ENCODE data around the gene GOLT1B. TPM values are rescaled to one million over a fixed set of nuclear protein-coding genes. Genes with fewer than 3 reads are reported as not detected.

The GOLT1B gene
- polyA plus RNA-seq, 1 of the 3 experiments (the other 2 are of a cell fraction), result 7.9 TPM

GRCh38 chr12:21547437-21547836 is 45.8 kb downstream of the GOLT1B start:
- H3K9me2 ChIP-seq, result no peaks in the 10 kb centered on the region
- H3K36me3 ChIP-seq (replicated peaks in 1 of 2; ENCODE audit: control insufficient read depth in 1 of 2, insufficient read depth in 2 of 2, low read length in 1 of 2), result no peaks in the 10 kb centered on the region
- ChIA-PET CTCF (no interaction called here), POLR2A (no interaction called here)
- no peak overlapping the region for H3K27ac ChIP-seq (ENCODE audit: low read depth in 2 of 2, low read length in 1 of 2)
- TF ChIP-seq EP300 (IDR thresholded peaks at IDR 0.05; ENCODE audit: borderline replicate concordance in 1 of 2, low read depth in 1 of 2, low read length in 1 of 2) (no peak), USF1 (IDR thresholded peaks at IDR 0.05; ENCODE audit: borderline replicate concordance, low read depth) (no peak), REST (IDR thresholded peaks at IDR 0.05; ENCODE audit: low read depth, low read length) (no peak), RFX5 (IDR thresholded peaks at IDR 0.05; ENCODE audit: low read length) (no peak), USF2 (IDR thresholded peaks at IDR 0.05; ENCODE audit: borderline replicate concordance, low read depth, low read length) (no peak), RXRA (IDR thresholded peaks at IDR 0.05; ENCODE audit: borderline replicate concordance, low read depth) (no peak), JUND (IDR thresholded peaks at IDR 0.05) (no peak), TAF1 (IDR thresholded peaks at IDR 0.05; ENCODE audit: borderline replicate concordance, low read depth, low read length) (no peak), FOXM1 (IDR thresholded peaks at IDR 0.05; ENCODE audit: low read depth) (no peak), NFIC (IDR thresholded peaks at IDR 0.05; ENCODE audit: borderline replicate concordance) (no peak)
- WGBS (ENCODE audit: low lambda C conversion rate), result 11% methylated on average over 1 of the region's 1 CpG
- no peak overlapping the region for H3K4me3 ChIP-seq (ENCODE audit: low read depth in 2 of 2, low read length in 1 of 2)
- H3F3A ChIP-seq (replicated peaks; ENCODE audit: insufficient read depth), result no peaks in the 10 kb centered on the region
- no peak overlapping the region for H2AFZ ChIP-seq (ENCODE audit: low read depth)
- no peak overlapping the region for H3K9ac ChIP-seq
- peaks cover 8% of the 10 kb centered on the region; the same call in 1 of the 2 replicates for H3K27me3 ChIP-seq (ENCODE audit: insufficient read depth)
- H3K9me3 ChIP-seq, result no peaks in the 10 kb centered on the region
- no peaks in the 10 kb centered on the region for H3K4me1 ChIP-seq (ENCODE audit: control insufficient read depth in 1 of 2, insufficient read depth in 2 of 2, low read depth in 1 of 2, low read length in 1 of 2)
- DNase-seq, result no peak
- no peaks in the 10 kb centered on the region for H4K20me1 ChIP-seq (ENCODE audit: insufficient read depth)
- no peak overlapping the region for H3K4me2 ChIP-seq
- no peaks in the 10 kb centered on the region for H3K79me2 ChIP-seq (ENCODE audit: insufficient read depth)

GRCh38 chr12:21551841-21552465 is 50.4 kb downstream of the GOLT1B start:
- Histone ChIP-seq H3K36me3 (replicated peaks in 1 of 2; ENCODE audit: control insufficient read depth in 1 of 2, insufficient read depth in 2 of 2, low read length in 1 of 2) (no peaks in the 10 kb centered on the region), H4K20me1 (ENCODE audit: insufficient read depth) (no peaks in the 10 kb centered on the region), H3K9me3 (no peaks in the 10 kb centered on the region), H3K9me2 (no peaks in the 10 kb centered on the region), H3K79me2 (ENCODE audit: insufficient read depth) (no peaks in the 10 kb centered on the region), H2AFZ (ENCODE audit: low read depth) (no peak overlapping the region), H3K4me3 (ENCODE audit: low read depth in 2 of 2, low read length in 1 of 2) (no peak overlapping the region), H3K4me1 (ENCODE audit: control insufficient read depth in 1 of 2, insufficient read depth in 2 of 2, low read depth in 1 of 2, low read length in 1 of 2) (no peaks in the 10 kb centered on the region), H3K4me2 (no peak overlapping the region), H3K9ac (no peak overlapping the region), H3F3A (replicated peaks; ENCODE audit: insufficient read depth) (no peaks in the 10 kb centered on the region), H3K27ac (ENCODE audit: low read depth in 2 of 2, low read length in 1 of 2) (no peak overlapping the region), H3K27me3 (ENCODE audit: insufficient read depth) (no peaks in the 10 kb centered on the region; the same call in 1 of the 2 replicates)
- WGBS (ENCODE audit: low lambda C conversion rate), result 26% methylated on average over 4 of the region's 4 CpGs
- no peak for DNase-seq
- ChIA-PET CTCF (interaction anchor here (0.6 kb wide), 1 partner anchor 505 kb away, joined by 3 read pairs; no protein-coding TSS in a partner anchor), POLR2A (no interaction called here)
- TF ChIP-seq RFX5 (IDR thresholded peaks at IDR 0.05; ENCODE audit: low read length) (no peak), USF1 (IDR thresholded peaks at IDR 0.05; ENCODE audit: borderline replicate concordance, low read depth) (no peak), GABPA (IDR thresholded peaks at IDR 0.05; ENCODE audit: low read depth) (no peak), SIN3A (IDR thresholded peaks at IDR 0.05; ENCODE audit: borderline replicate concordance, low read depth, low read length) (no peak), EZH2phosphoT487 (IDR thresholded peaks at IDR 0.05; ENCODE audit: borderline replicate concordance, low read depth) (no peak), PBX3 (IDR thresholded peaks at IDR 0.05) (no peak), MEF2A (IDR thresholded peaks at IDR 0.05; ENCODE audit: borderline replicate concordance, low read depth) (no peak), RAD21 (IDR thresholded peaks at IDR 0.05; ENCODE audit: low read length) (no peak), CHD2 (IDR thresholded peaks at IDR 0.05; ENCODE audit: low read length, partially characterized antibody) (no peak), RXRA (IDR thresholded peaks at IDR 0.05; ENCODE audit: borderline replicate concordance, low read depth) (no peak), TCF12 (IDR thresholded peaks at IDR 0.05) (no peak), IRF3 (IDR thresholded peaks at IDR 0.05; ENCODE audit: low read depth, low read length) (no peak)
